ENCODE results near the gene NOXO1. TPM values are rescaled to one million over a fixed set of nuclear protein-coding genes. Genes with fewer than 3 reads are reported as not detected.

NOXO1 gene
- total and polyA plus RNA-seq, 9 of the 15 experiments (the other 6 are each of a cell fraction or from before 2014, with no cell fraction given), result not detected

DNA sequence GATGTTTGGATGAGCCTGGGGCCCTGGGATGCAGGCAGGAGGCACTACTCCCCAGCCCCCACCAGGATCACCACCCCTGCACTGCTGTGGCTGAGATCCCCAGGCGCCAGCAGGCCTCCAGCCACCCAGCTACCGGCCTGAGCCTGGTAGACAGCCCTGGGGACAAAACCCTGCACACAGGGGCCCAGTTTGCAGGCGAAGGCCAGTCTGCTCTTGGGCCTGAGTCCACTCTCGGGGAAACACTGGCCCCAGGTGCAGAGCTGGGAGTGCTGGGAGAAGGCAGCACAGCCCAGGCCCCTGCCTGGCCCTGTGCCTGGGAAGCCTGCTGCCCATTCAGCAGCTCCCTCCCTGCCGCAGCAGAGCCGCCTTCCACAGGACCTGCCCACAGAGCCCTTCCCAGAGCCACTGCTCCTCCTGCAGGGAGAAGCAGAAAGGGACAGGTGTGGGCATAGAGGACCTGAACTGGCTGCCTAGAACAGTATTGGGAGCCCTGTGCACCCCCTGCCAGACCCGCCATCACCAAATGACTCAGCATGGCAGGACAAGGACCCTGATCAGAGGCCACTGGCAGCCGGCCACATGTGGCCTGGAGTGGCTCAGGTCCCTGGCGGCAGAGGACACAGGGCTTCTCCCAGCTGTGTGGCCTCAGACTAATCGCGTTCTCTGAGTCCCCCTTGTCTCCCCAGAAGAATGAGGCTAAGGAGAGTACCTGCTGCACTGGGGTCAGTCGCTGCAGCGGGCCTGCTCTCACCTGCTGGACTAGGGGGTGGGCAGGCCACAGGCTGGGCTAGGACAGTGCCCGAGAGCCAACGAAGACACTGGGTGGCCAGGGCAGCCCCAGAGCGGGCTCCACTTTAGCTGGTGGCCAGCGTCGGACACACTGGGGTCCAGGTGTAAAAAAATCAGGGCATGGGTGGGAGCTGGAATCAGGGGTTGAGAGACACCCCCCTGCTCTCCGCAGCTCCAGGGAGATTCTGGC, 48.9 kb downstream of the NOXO1 start (continued):
- TF ChIP-seq REST (IDR thresholded peaks at IDR 0.05; ENCODE audit: borderline replicate concordance) (peak; percentile 4; the same call in 1 of the 2 replicates), REST (CRISPR knock-in tag; IDR thresholded peaks at IDR 0.05; ENCODE audit: low read depth) (no peak), SIN3A (IDR thresholded peaks at IDR 0.05; ENCODE audit: borderline replicate concordance in 2 of 2, control insufficient read depth in 1 of 2, low read depth in 2 of 2, low read length in 2 of 2) (no peak), ZNF707 (CRISPR knock-in tag; conservative IDR thresholded peaks at IDR 0.05) (no peak), ZBTB33 (CRISPR knock-in tag; IDR thresholded peaks at IDR 0.05) (0 out of 2 replicates have a peak, but pooled peaks have one; percentile 27), MTA1 (IDR thresholded peaks at IDR 0.05; ENCODE audit: borderline replicate concordance) (no peak), RAD21 (CRISPR knock-in tag; conservative IDR thresholded peaks at IDR 0.05 in 1 of 2, IDR thresholded peaks at IDR 0.05 in 1 of 2) (0 out of 4 replicates have a peak, but pooled peaks of 1 of the 2 experiments have one; percentile 17), MBD1 (CRISPR knock-in tag; IDR thresholded peaks at IDR 0.05) (no peak)

Measured in K562 (cell line).